ENCODE data around the gene ALDH1A3. TPM values are rescaled to one million over a fixed set of nuclear protein-coding genes. Genes with fewer than 3 reads are reported as not detected.
A peak's percentile ranks its signal among the peaks of the same experiment; 100 is the strongest.

ALDH1A3 gene
- total RNA-seq, 1 donor from 2014 or later: 2.9 TPM

- no peak for TF ChIP-seq CTCF (IDR thresholded peaks at IDR 0.05; ENCODE audit: borderline replicate concordance)
- intact Hi-C loops (cut with micrococcal nuclease): no loop called here
- Histone ChIP-seq H3K4me3 (no peak overlapping the region), H3K4me1 (no peaks in the 10 kb centered on the region), H3K36me3 (no peaks in the 10 kb centered on the region), H3K27ac (replicated peaks) (no peak overlapping the region), H3K27me3 (ENCODE audit: low read depth) (peaks cover 32% of the 10 kb centered on the region), H3K9me3 (replicated peaks) (peaks cover 9% of the 10 kb centered on the region)
- DNase-seq: no peak
These were observed 12.2 kb upstream of the ALDH1A3 start for GRCh38 chr15:100867433-100867832.

- Histone ChIP-seq H3K4me3 (no peak overlapping the region), H3K27me3 (ENCODE audit: low read depth) (peaks cover 37% of the 10 kb centered on the region), H3K27ac (replicated peaks) (no peak overlapping the region), H3K9me3 (replicated peaks) (peaks cover 9% of the 10 kb centered on the region), H3K4me1 (no peaks in the 10 kb centered on the region), H3K36me3 (no peaks in the 10 kb centered on the region)
- DNase-seq: no peak
- TF ChIP-seq CTCF (IDR thresholded peaks at IDR 0.05; ENCODE audit: borderline replicate concordance): no peak
- intact Hi-C loops (cut with micrococcal nuclease): no loop called here
These were observed 10.3 kb upstream of the ALDH1A3 start for GRCh38 chr15:100869151-100869999.

- no peak for DNase-seq
- no peaks in the 10 kb centered on the region for H3K36me3 ChIP-seq
- peak; percentile 92 for TF ChIP-seq CTCF (IDR thresholded peaks at IDR 0.05; ENCODE audit: borderline replicate concordance)
- H3K4me1 ChIP-seq: no peaks in the 10 kb centered on the region
- no peak overlapping the region for H3K4me3 ChIP-seq
- no peak overlapping the region for H3K27ac ChIP-seq (replicated peaks)
- H3K27me3 ChIP-seq (ENCODE audit: low read depth): peaks cover 72% of the 10 kb centered on the region
- H3K9me3 ChIP-seq (replicated peaks): peaks cover 9% of the 10 kb centered on the region
- intact Hi-C loops (cut with micrococcal nuclease): loop anchor here (2.0 kb wide), 1 partner anchor 244 kb away; no protein-coding TSS in a partner anchor
These were observed 6.5 kb upstream of the ALDH1A3 start for GRCh38 chr15:100873029-100873677.

GRCh38 chr15:100875495-100875894, 4.1 kb upstream of the ALDH1A3 start:
- H3K9me3 ChIP-seq (replicated peaks): no peaks in the 10 kb centered on the region
- no peak for TF ChIP-seq CTCF (IDR thresholded peaks at IDR 0.05; ENCODE audit: borderline replicate concordance)
- H3K36me3 ChIP-seq: no peaks in the 10 kb centered on the region
- H3K27me3 ChIP-seq (ENCODE audit: low read depth): peaks cover 74% of the 10 kb centered on the region
- no peak overlapping the region for H3K27ac ChIP-seq (replicated peaks)
- H3K4me1 ChIP-seq: peaks cover 9% of the 10 kb centered on the region
- no peak overlapping the region for H3K4me3 ChIP-seq
- intact Hi-C loops (cut with micrococcal nuclease): no loop called here
- no peak for DNase-seq

GRCh38 chr15:100875976-100876375, 3.7 kb upstream of the ALDH1A3 start:
- Histone ChIP-seq H3K36me3 (no peaks in the 10 kb centered on the region), H3K27ac (replicated peaks) (no peak overlapping the region), H3K4me3 (no peak overlapping the region), H3K4me1 (peaks cover 9% of the 10 kb centered on the region), H3K27me3 (ENCODE audit: low read depth) (peaks cover 76% of the 10 kb centered on the region), H3K9me3 (replicated peaks) (no peaks in the 10 kb centered on the region)
- intact Hi-C loops (cut with micrococcal nuclease): no loop called here
- no peak for TF ChIP-seq CTCF (IDR thresholded peaks at IDR 0.05; ENCODE audit: borderline replicate concordance)
- DNase-seq: no peak
